ENCODE results near the gene PTDSS2.

GRCh38 chr11:419248-420005 is 30.7 kb upstream of the PTDSS2 start:
- no peak for TF ChIP-seq CTCF (IDR thresholded peaks at IDR 0.05; ENCODE audit: insufficient read depth, low read depth, low read length)
- no peak for TF ChIP-seq EZH2 (IDR thresholded peaks at IDR 0.05; ENCODE audit: insufficient read depth, low read length)

Data from astrocyte (in vitro differentiated cells and primary cell).